Uterus (tissue), 4 donors: ENCODE data around the gene PRRG4. TPM values are rescaled to one million over a fixed set of nuclear protein-coding genes. Genes with fewer than 3 reads are reported as not detected.

Experiments
- DNase-seq, 2 donors: peaks; one replicate each; pipeline ENCODE4 v3.0.0-alpha.2; 2019 to 2020
- H3K27ac ChIP-seq, 2 donors: fragments of 200-600 bp; sonication (generic); 1 replicate in 1 of 2; 2 replicates in 1 of 2; pipeline ENCODE4 v1.5.1; 2016 to 2018
- H3K27me3 ChIP-seq, 2 donors: fragments of 200-600 bp; sonication (generic); one replicate each; pipeline ENCODE4 v1.5.1; 2018 to 2019; ENCODE audit warnings: control low read depth in 1 of 2
- H3K36me3 ChIP-seq, 2 donors: fragments of 200-600 bp; sonication (generic); one replicate each; pipeline ENCODE4 v1.5.1; 2019; ENCODE audit warnings: control low read depth in 1 of 2
- H3K4me1 ChIP-seq, 2 donors: fragments of 200-600 bp; sonication (generic); one replicate each; pipeline ENCODE4 v1.5.1; 2018 to 2019; ENCODE audit warnings: control low read depth in 1 of 2
- H3K4me3 ChIP-seq, 2 donors: fragments of 200-600 bp; sonication (generic); 1 replicate in 1 of 2; 2 replicates in 1 of 2; pipeline ENCODE4 v1.5.1; 2018 to 2019; ENCODE audit warnings: mild to moderate bottlenecking in 1 of 2
- H3K9me3 ChIP-seq, 2 donors: fragments of 200-600 bp; sonication (generic); one replicate each; pipeline ENCODE4 v1.5.1; 2019; ENCODE audit warnings: control low read depth in 1 of 2
- POLR2A ChIP-seq, 2 donors: fragments of 450-650 bp; IDR thresholded peaks; one replicate each; pipeline ENCODE4 v1.6.1; 2016; ENCODE audit warnings: antibody characterized with exemption in 2 of 2, mild to moderate bottlenecking in 1 of 2, moderate library complexity in 1 of 2
- intact Hi-C: fragments of 100-400 bp; cut with DNase I; formaldehyde crosslinking; loops from one replicate; pipeline ENCODE4 v1.15.1; 2023; ENCODE audit warnings: low total_unique reads
- total RNA-seq, 4 donors: library from RNA; depleted of rRNA in 3 of 4; stranded (reverse); fragments of >200 nt in 3 of 4; gene quantifications; one replicate each; pipeline versions ENCODE4 v1.1.0 to v1.2.4, GENCODE V29; 2014 to 2023
- TF ChIP-seq, protein P1 (sequence below), 4 experiments: fragments of 200-600 bp in 2 of 4; fragments of 450-650 bp in 2 of 4; sonication (generic) in 2 of 4; IDR thresholded peaks; one replicate each; pipeline ENCODE4 v1.5.1; 2016 to 2019; ENCODE audit warnings: antibody characterized with exemption in 4 of 4, mild to moderate bottlenecking in 2 of 4, moderate library complexity in 1 of 4
- donor health status: DM: yes; HTN: yes; CAD: no.

Gene PRRG4
- total RNA-seq, 4 donors from 2014 or later, result 0.29 to 2.3 (median 1.4) TPM

DNA sequence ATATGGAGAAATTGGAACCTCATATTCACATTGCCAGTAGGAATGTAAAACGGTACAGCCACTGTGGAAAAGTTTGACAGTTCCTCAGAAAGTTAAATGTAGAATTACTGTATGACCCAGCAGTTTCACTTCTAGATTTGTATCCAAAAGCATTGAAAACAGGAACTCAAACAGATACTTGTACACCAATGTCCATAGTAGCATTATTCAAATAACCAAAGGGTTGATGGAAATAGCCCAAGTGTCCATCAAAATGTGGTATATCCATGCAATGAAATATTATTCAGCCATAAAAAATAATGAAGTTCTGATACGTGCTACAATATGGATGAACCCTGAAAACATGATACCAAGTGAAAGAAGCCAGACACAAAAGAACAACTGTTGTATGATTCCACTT, 17.8 kb downstream of the PRRG4 start:
- TF ChIP-seq POLR2A (IDR thresholded peaks at IDR 0.05), result no peak
- TF ChIP-seq, protein P1, sequence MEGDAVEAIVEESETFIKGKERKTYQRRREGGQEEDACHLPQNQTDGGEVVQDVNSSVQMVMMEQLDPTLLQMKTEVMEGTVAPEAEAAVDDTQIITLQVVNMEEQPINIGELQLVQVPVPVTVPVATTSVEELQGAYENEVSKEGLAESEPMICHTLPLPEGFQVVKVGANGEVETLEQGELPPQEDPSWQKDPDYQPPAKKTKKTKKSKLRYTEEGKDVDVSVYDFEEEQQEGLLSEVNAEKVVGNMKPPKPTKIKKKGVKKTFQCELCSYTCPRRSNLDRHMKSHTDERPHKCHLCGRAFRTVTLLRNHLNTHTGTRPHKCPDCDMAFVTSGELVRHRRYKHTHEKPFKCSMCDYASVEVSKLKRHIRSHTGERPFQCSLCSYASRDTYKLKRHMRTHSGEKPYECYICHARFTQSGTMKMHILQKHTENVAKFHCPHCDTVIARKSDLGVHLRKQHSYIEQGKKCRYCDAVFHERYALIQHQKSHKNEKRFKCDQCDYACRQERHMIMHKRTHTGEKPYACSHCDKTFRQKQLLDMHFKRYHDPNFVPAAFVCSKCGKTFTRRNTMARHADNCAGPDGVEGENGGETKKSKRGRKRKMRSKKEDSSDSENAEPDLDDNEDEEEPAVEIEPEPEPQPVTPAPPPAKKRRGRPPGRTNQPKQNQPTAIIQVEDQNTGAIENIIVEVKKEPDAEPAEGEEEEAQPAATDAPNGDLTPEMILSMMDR (IDR thresholded peaks at IDR 0.05), result no peak
- Histone ChIP-seq H3K9me3 (no peaks in the 10 kb centered on the region), H3K27me3 (no peaks in the 10 kb centered on the region), H3K4me1 (no peaks in the 10 kb centered on the region), H3K27ac (no peak overlapping the region), H3K36me3 (no peaks in the 10 kb centered on the region), H3K4me3 (no peak overlapping the region)
- DNase-seq, result no peak
- intact Hi-C loops, result no loop called here

DNA sequence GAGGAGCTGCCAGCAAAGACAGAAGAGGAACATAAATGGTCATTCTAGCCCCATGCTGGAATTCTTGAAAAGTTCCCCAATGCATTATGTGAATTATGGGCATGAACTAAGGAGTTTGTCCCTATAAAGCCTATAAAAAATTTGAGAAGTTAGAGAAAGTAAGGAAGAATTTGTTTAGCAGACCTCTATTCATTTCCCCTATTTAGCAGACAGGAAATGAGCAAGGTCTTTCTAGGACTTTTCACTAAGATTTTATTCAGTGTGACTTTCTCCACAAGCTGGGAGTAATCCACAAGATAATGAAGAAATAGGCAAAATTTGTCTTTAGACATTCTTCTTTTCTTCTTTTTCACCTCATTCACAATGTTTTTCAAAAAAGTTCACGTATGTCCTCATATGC, 20.0 kb downstream of the PRRG4 start:
- Histone ChIP-seq H3K36me3 (no peaks in the 10 kb centered on the region), H3K27ac (no peak overlapping the region), H3K4me3 (no peak overlapping the region), H3K27me3 (no peaks in the 10 kb centered on the region), H3K9me3 (no peaks in the 10 kb centered on the region), H3K4me1 (no peaks in the 10 kb centered on the region)
- no peak for TF ChIP-seq POLR2A (IDR thresholded peaks at IDR 0.05)
- TF ChIP-seq, protein P1 (IDR thresholded peaks at IDR 0.05), result no peak
- intact Hi-C loops, result no loop called here
- no peak for DNase-seq

- TF ChIP-seq POLR2A (IDR thresholded peaks at IDR 0.05), result no peak
- TF ChIP-seq, protein P1 (IDR thresholded peaks at IDR 0.05), result no peak
- Histone ChIP-seq H3K36me3 (no peaks in the 10 kb centered on the region), H3K4me1 (no peaks in the 10 kb centered on the region), H3K4me3 (no peak overlapping the region), H3K27me3 (no peaks in the 10 kb centered on the region), H3K27ac (no peak overlapping the region), H3K9me3 (no peaks in the 10 kb centered on the region)
- no peak for DNase-seq
- intact Hi-C loops, result no loop called here
These were observed 21.5 kb downstream of the PRRG4 start for GRCh38 chr11:32851251-32851650.

DNA sequence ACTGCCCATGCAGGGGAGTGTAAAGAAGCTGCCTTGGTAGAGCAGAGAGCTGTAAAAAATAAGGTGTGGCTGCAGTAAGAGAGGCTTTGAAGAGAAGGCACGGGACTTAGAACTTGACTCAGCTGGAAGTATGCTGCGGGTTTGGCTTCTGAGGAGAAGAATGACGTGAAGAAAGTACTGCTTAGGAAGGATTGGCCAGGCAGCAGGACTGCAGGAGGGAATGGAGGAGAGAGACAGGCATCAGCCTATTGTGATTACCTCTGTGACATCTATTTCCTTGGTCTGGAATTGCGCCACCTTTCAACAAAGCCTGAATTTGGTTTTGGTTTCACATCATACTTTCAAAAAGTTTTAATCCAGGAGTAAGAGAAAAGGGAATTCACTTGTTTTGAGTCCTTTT, 22.5 kb downstream of the PRRG4 start:
- no peaks in the 10 kb centered on the region for H3K4me1 ChIP-seq
- no peaks in the 10 kb centered on the region for H3K9me3 ChIP-seq
- no peak for TF ChIP-seq POLR2A (IDR thresholded peaks at IDR 0.05)
- TF ChIP-seq, protein P1 (IDR thresholded peaks at IDR 0.05), result no peak
- no peak overlapping the region for H3K4me3 ChIP-seq
- intact Hi-C loops, result no loop called here
- H3K27ac ChIP-seq, result no peak overlapping the region
- DNase-seq, result no peak
- H3K36me3 ChIP-seq, result no peaks in the 10 kb centered on the region
- no peaks in the 10 kb centered on the region for H3K27me3 ChIP-seq

DNA sequence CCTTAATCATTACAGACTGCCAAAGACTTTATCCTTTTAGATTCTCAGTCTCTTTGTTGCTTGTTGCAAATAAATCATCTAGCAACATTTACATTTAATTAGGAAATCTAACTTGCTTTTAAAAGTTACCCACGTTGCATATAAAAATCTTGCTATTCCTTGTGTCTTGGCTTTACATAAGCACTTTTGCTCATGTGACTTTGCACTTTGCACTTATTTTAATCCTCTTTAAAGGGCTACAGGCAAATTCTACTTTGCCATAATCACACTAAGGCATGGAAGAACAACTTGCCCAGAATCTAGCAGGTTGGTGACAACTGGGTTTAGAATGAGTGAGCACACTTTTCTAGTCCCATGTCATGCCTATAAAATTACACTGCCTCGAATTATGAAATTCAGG, 25.9 kb downstream of the PRRG4 start:
- no peak for DNase-seq
- no peak overlapping the region for H3K4me3 ChIP-seq
- intact Hi-C loops, result no loop called here

More for the DNA sequence above, 25.9 kb downstream of the PRRG4 start:
- no peaks in the 10 kb centered on the region for H3K4me1 ChIP-seq
- TF ChIP-seq POLR2A (IDR thresholded peaks at IDR 0.05), result no peak
- TF ChIP-seq, protein P1 (IDR thresholded peaks at IDR 0.05), result no peak
- H3K9me3 ChIP-seq, result no peaks in the 10 kb centered on the region
- no peak overlapping the region for H3K27ac ChIP-seq
- H3K27me3 ChIP-seq, result no peaks in the 10 kb centered on the region
- H3K36me3 ChIP-seq, result no peaks in the 10 kb centered on the region
